K562 (cell line): ENCODE data around the gene MSN. TPM values are rescaled to one million over a fixed set of nuclear protein-coding genes. Genes with fewer than 3 reads are reported as not detected.
A peak's percentile ranks its signal among the peaks of the same experiment; 100 is the strongest.

Experiments used
- CAMTA2 ChIP-seq: fragments of 250-450 bp; sonication (Bioruptor Pico); conservative IDR thresholded peaks from 2 replicates; pipeline ENCODE4 v1.5.1; 2022
- CBX2 ChIP-seq: fragments of 200-600 bp; sonication (generic); IDR thresholded peaks from one replicate; pipeline ENCODE4 v1.6.1; 2012; ENCODE audit warnings: mild to moderate bottlenecking, low read length, inconsistent platforms; ENCODE audit not compliant: insufficient read depth, poor library complexity, severe bottlenecking
- ETS1 ChIP-seq: conservative IDR thresholded peaks from 2 replicates; pipeline ENCODE4 v1.6.1; 2011; ENCODE audit warnings: low read depth, mild to moderate bottlenecking, low read length; ENCODE audit not compliant: control insufficient read depth
- HIVEP1 ChIP-seq: fragments of 250-450 bp; sonication (Bioruptor Pico); IDR thresholded peaks from 2 replicates; pipeline ENCODE4 v1.4.0; 2020; ENCODE audit warnings: mild to moderate bottlenecking
- HOXB6 ChIP-seq: fragments of 250-450 bp; sonication (Bioruptor Pico); IDR thresholded peaks from 2 replicates; pipeline ENCODE4 v1.5.1; 2022; ENCODE audit warnings: mild to moderate bottlenecking, borderline replicate concordance
- MXI1 ChIP-seq: IDR thresholded peaks from 2 replicates; pipeline ENCODE4 v1.6.1; 2011; ENCODE audit warnings: low read depth, mild to moderate bottlenecking, improper control_type of control experiment, low read length
- NR2C1 ChIP-seq, 2 experiments: fragments of 450-650 bp; IDR thresholded peaks; 2 replicates each; pipeline ENCODE4 v1.6.1; 2017; ENCODE audit warnings: mild to moderate bottlenecking in 2 of 2, antibody characterized with exemption in 1 of 2, inconsistent platforms in 1 of 2, missing compliant biosample characterization in 1 of 2, missing genetic modification characterization in 1 of 2
- PRMT5 ChIP-seq: sonication (generic); formaldehyde crosslinking; IDR thresholded peaks from 2 replicates; pipeline ENCODE4 v1.5.0; 2020; ENCODE audit warnings: missing genetic modification reagents
- SIRT6 ChIP-seq: IDR thresholded peaks from one replicate; pipeline ENCODE4 v1.6.1; 2012; ENCODE audit warnings: low read depth, mild to moderate bottlenecking, control low read depth, inconsistent platforms, low read length, moderate library complexity
- SLC30A9 ChIP-seq: fragments of 250-450 bp; sonication (Bioruptor Pico); IDR thresholded peaks from 2 replicates; pipeline ENCODE4 v1.8.0; 2022; ENCODE audit warnings: mild to moderate bottlenecking, moderate library complexity
- SNIP1 ChIP-seq: fragments of 450-650 bp; IDR thresholded peaks from 2 replicates; pipeline ENCODE4 v1.7.1; 2017; ENCODE audit warnings: low read depth, mild to moderate bottlenecking
- SRF ChIP-seq, 2 experiments: fragments of 250-450, 450-650 bp in 1 of 2; sonication (Bioruptor Pico) in 1 of 2; sonication (generic) in 1 of 2; formaldehyde crosslinking; IDR thresholded peaks; 2 replicates each; pipeline versions ENCODE4 v1.5.0 to v1.5.1; 2020 to 2022; ENCODE audit warnings: mild to moderate bottlenecking in 1 of 2, missing genetic modification reagents in 1 of 2
- TAF15 ChIP-seq: fragments of 200-400 bp; formaldehyde crosslinking; IDR thresholded peaks from 2 replicates; pipeline ENCODE4 v1.6.1; 2017; ENCODE audit warnings: mild to moderate bottlenecking, low read depth, low read length, moderate library complexity
- ZNF133 ChIP-seq: fragments of 250-450 bp; sonication (Bioruptor Pico); IDR thresholded peaks from 2 replicates; pipeline ENCODE4 v1.4.0; 2020; ENCODE audit warnings: mild to moderate bottlenecking
- ZNF253 ChIP-seq: fragments of 250-450 bp; sonication (Bioruptor Pico); conservative IDR thresholded peaks from 2 replicates; pipeline ENCODE4 v1.6.1; 2021; ENCODE audit warnings: mild to moderate bottlenecking
- ZNF274 ChIP-seq: IDR thresholded peaks from 2 replicates; pipeline ENCODE4 v1.6.1; 2011; ENCODE audit warnings: low read depth, mild to moderate bottlenecking, low read length, moderate library complexity, borderline replicate concordance
- polyA plus RNA-seq, 8 experiments: library from polyadenylated mRNA; depleted of rRNA in 4 of 8; stranded (reverse) in 5 of 8; unstranded in 3 of 8; fragments of >200 nt; fragmentation: Nextera tagmentation in 2 of 8; fragmentation: Illumina TruSeq in 1 of 8; extraction: Ambion mirVana in 2 of 8; extraction: Trizol in 1 of 8; gene quantifications; 2 replicates each; pipeline versions ENCODE4 v1.2.1 to v1.2.3, GENCODE V29; 2011 to 2014; ENCODE audit warnings: inconsistent platforms in 1 of 8, missing spikeins in 1 of 8
- total RNA-seq, 7 experiments: library from RNA; depleted of rRNA in 6 of 7; stranded (reverse); fragments of >200 nt in 6 of 7; fragmentation: Illumina TruSeq in 2 of 7; extraction: Trizol in 2 of 7; gene quantifications; 2 replicates each; pipeline versions ENCODE4 v1.2.1 to v1.2.3, GENCODE V29; 2011 to 2021; ENCODE audit warnings: low replicate concordance in 1 of 7
- TF ChIP-seq, protein P1 (sequence below): fragments of 250-450 bp; sonication (Bioruptor Pico); IDR thresholded peaks from 2 replicates; pipeline ENCODE4 v1.4.0; 2020; ENCODE audit warnings: borderline replicate concordance
- TF ChIP-seq, protein P2 (sequence below), 2 experiments: fragments of 450-650 bp; IDR thresholded peaks; 2 replicates each; pipeline ENCODE4 v1.6.1; 2016
- TF ChIP-seq, protein P3 (sequence below): fragments of 250-450 bp; sonication (Bioruptor Pico); IDR thresholded peaks from 2 replicates; pipeline ENCODE4 v1.5.0; 2020; ENCODE audit warnings: mild to moderate bottlenecking
- TF ChIP-seq, protein P4 (sequence below): fragments of 450-650 bp; formaldehyde crosslinking; IDR thresholded peaks from 2 replicates; pipeline ENCODE4 v1.4.0; 2020; ENCODE audit warnings: mild to moderate bottlenecking, mixed read lengths

Gene MSN
- total and polyA plus RNA-seq, 9 of the 15 experiments (the other 6 are each of a cell fraction or from before 2014, with no cell fraction given) = 128 to 486 (median 237) TPM

DNA sequence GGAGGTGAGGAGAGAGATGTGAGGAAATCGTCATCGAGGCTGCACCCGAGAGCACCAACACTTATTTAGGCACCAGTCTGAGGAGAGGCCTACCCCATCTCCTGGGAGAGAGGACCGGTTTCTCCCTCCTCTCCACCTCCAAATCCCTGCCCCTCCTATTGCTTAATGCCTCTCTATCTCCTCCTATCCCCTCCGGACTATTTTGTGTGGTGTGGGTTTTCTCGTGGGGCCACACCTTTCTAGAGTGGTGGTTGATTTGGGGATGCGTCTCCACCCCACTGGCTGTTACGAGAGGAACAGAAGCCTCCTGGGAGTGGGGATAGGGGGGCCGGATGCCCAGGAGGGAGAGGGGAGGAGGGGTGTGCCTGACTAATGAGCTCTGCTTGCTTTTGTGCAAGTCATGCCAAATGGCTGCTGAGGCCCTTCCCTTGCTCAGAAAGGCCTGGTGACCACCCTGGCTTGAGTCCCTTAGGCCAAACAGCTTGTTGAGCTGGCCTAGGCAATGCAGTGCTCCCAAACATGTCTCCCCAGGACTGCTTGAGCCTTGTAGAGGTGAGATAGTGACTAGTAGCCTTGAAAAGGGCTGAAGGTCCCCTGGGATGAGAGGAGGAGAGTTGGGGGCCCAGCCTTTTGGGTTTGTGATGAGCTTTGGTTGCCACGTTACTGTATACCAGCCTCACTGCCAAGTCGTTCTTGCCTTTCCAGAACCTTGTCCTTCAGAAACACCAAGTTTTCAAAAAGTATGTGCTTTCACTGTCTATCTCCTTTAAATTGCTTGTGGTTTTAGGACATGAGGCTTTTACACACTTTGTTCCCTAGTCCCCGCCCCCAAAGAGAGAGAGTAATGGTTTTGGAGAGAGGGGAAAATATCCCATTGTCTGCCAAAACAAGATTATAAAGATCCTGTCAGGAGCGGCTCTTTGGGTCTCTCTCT lies 1.2 kb downstream of the MSN start (continued):
- TF ChIP-seq ETS1 = no peak; the same call in 1 of the 2 replicates
- no peak for TF ChIP-seq HIVEP1 (CRISPR knock-in tag)
- TF ChIP-seq ZNF253 (CRISPR knock-in tag) = no peak
- TF ChIP-seq SRF (CRISPR knock-in tag; IDR thresholded peaks at IDR 0.05) = no peak
- TF ChIP-seq MXI1 = no peak
- TF ChIP-seq, protein P1, sequence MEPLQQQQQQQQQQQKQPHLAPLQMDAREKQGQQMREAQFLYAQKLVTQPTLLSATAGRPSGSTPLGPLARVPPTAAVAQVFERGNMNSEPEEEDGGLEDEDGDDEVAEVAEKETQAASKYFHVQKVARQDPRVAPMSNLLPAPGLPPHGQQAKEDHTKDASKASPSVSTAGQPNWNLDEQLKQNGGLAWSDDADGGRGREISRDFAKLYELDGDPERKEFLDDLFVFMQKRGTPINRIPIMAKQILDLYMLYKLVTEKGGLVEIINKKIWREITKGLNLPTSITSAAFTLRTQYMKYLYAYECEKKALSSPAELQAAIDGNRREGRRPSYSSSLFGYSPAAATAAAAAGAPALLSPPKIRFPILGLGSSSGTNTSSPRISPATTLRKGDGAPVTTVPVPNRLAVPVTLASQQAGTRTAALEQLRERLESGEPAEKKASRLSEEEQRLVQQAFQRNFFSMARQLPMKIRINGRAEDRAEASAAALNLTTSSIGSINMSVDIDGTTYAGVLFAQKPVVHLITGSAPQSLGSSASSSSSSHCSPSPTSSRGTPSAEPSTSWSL (CRISPR knock-in tag) = no peak
- TF ChIP-seq ZNF274 = no peak
- TF ChIP-seq NR2C1 (IDR thresholded peaks at IDR 0.05) = no peak
- TF ChIP-seq NR2C1 (tag; IDR thresholded peaks at IDR 0.05) = no peak
- no peak for TF ChIP-seq SLC30A9 (CRISPR knock-in tag)
- TF ChIP-seq, protein P2, sequence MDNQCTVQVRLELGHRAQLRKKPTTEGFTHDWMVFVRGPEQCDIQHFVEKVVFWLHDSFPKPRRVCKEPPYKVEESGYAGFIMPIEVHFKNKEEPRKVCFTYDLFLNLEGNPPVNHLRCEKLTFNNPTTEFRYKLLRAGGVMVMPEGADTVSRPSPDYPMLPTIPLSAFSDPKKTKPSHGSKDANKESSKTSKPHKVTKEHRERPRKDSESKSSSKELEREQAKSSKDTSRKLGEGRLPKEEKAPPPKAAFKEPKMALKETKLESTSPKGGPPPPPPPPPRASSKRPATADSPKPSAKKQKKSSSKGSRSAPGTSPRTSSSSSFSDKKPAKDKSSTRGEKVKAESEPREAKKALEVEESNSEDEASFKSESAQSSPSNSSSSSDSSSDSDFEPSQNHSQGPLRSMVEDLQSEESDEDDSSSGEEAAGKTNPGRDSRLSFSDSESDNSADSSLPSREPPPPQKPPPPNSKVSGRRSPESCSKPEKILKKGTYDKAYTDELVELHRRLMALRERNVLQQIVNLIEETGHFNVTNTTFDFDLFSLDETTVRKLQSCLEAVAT (IDR thresholded peaks at IDR 0.05) = 0 out of 4 replicates have a peak, but pooled peaks of 1 of the 2 experiments have one; percentile 18
- no peak for TF ChIP-seq SNIP1
- no peak for TF ChIP-seq ZNF133
- no peak for TF ChIP-seq PRMT5 (CRISPR knock-in tag)
- no peak for TF ChIP-seq TAF15
- no peak for TF ChIP-seq SIRT6
- TF ChIP-seq CBX2 = no peak
- no peak for TF ChIP-seq HOXB6 (CRISPR knock-in tag)
- TF ChIP-seq, protein P3, sequence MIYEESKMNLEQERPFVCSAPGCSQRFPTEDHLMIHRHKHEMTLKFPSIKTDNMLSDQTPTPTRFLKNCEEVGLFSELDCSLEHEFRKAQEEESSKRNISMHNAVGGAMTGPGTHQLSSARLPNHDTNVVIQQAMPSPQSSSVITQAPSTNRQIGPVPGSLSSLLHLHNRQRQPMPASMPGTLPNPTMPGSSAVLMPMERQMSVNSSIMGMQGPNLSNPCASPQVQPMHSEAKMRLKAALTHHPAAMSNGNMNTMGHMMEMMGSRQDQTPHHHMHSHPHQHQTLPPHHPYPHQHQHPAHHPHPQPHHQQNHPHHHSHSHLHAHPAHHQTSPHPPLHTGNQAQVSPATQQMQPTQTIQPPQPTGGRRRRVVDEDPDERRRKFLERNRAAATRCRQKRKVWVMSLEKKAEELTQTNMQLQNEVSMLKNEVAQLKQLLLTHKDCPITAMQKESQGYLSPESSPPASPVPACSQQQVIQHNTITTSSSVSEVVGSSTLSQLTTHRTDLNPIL (CRISPR knock-in tag) = no peak
- TF ChIP-seq, protein P4, sequence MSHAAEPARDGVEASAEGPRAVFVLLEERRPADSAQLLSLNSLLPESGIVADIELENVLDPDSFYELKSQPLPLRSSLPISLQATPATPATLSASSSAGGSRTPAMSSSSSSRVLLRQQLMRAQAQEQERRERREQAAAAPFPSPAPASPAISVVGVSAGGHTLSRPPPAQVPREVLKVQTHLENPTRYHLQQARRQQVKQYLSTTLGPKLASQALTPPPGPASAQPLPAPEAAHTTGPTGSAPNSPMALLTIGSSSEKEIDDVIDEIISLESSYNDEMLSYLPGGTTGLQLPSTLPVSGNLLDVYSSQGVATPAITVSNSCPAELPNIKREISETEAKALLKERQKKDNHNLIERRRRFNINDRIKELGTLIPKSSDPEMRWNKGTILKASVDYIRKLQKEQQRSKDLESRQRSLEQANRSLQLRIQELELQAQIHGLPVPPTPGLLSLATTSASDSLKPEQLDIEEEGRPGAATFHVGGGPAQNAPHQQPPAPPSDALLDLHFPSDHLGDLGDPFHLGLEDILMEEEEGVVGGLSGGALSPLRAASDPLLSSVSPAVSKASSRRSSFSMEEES (CRISPR knock-in tag) = no peak
- TF ChIP-seq CAMTA2 (CRISPR knock-in tag) = no peak
